ENCODE results near the gene PMF1.

GRCh38 chr1:156257711-156258110 lies 44.9 kb downstream of the PMF1 start:
- TF ChIP-seq, protein P1, sequence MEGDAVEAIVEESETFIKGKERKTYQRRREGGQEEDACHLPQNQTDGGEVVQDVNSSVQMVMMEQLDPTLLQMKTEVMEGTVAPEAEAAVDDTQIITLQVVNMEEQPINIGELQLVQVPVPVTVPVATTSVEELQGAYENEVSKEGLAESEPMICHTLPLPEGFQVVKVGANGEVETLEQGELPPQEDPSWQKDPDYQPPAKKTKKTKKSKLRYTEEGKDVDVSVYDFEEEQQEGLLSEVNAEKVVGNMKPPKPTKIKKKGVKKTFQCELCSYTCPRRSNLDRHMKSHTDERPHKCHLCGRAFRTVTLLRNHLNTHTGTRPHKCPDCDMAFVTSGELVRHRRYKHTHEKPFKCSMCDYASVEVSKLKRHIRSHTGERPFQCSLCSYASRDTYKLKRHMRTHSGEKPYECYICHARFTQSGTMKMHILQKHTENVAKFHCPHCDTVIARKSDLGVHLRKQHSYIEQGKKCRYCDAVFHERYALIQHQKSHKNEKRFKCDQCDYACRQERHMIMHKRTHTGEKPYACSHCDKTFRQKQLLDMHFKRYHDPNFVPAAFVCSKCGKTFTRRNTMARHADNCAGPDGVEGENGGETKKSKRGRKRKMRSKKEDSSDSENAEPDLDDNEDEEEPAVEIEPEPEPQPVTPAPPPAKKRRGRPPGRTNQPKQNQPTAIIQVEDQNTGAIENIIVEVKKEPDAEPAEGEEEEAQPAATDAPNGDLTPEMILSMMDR (IDR thresholded peaks at IDR 0.05; ENCODE audit: extremely low read depth in 1 of 2, insufficient read depth in 1 of 2, low read depth in 1 of 2, low read length in 2 of 2) = no peak
- TF ChIP-seq POLR2A (IDR thresholded peaks at IDR 0.05; ENCODE audit: low read depth, low read length) = no peak
- TF ChIP-seq JUN (IDR thresholded peaks at IDR 0.05; ENCODE audit: borderline replicate concordance, insufficient read depth, insufficient read length, low read depth) = no peak
- TF ChIP-seq EZH2 (IDR thresholded peaks at IDR 0.05; ENCODE audit: borderline replicate concordance, low read depth, low read length, severe bottlenecking) = no peak
- no peak for TF ChIP-seq MAX (IDR thresholded peaks at IDR 0.05; ENCODE audit: insufficient read depth, insufficient read length)
- TF ChIP-seq POLR2AphosphoS5 (IDR thresholded peaks at IDR 0.05; ENCODE audit: insufficient read depth, low read depth, low read length) = no peak
- no peak for TF ChIP-seq MYC (IDR thresholded peaks at IDR 0.05; ENCODE audit: low read depth, low read length)
- no peak for TF ChIP-seq GATA2 (IDR thresholded peaks at IDR 0.05; ENCODE audit: insufficient read depth, insufficient read length, low read depth, low read length)

Measured in endothelial cell of umbilical vein (primary cell).